Measurements from ENCODE around the gene MOCOS. TPM values are rescaled to one million over a fixed set of nuclear protein-coding genes. Genes with fewer than 3 reads are reported as not detected.

Gene MOCOS
- total and polyA plus RNA-seq, 2 of the 13 experiments (the other 11 are each of a cell fraction or from before 2014, with no cell fraction given): 7.7 to 15.4 TPM

GRCh38 chr18:36195427-36196122, 8.3 kb downstream of the MOCOS start:
- Histone ChIP-seq H3K4me3 (replicated peaks in 1 of 3; ENCODE audit: insufficient read depth in 1 of 3, low read depth in 2 of 3, low read length in 3 of 3) (no peak overlapping the region), H3K4me2 (ENCODE audit: low read depth, low read length) (no peak overlapping the region), H3K9me3 (ENCODE audit: low read length) (no peaks in the 10 kb centered on the region), H4K20me1 (ENCODE audit: insufficient read depth, low read length) (no peaks in the 10 kb centered on the region), H2AFZ (ENCODE audit: low read length) (no peak overlapping the region), H3K9ac (ENCODE audit: insufficient read depth, low read depth, low read length) (no peak overlapping the region), H3K27ac (ENCODE audit: extremely low read length, insufficient read depth, low read length) (no peak overlapping the region), H3K4me1 (ENCODE audit: insufficient read depth, low read length) (no peaks in the 10 kb centered on the region; the same call in 1 of the 2 replicates), H3K79me2 (ENCODE audit: insufficient read depth, low read length) (peaks cover 7% of the 10 kb centered on the region), H3K36me3 (replicated peaks in 1 of 2; ENCODE audit: control insufficient read depth in 1 of 2, insufficient read depth in 2 of 2, low read length in 2 of 2) (peaks cover 4 to 15% of the 10 kb centered on the region in 2 experiments; a peak in 1 of 5 replicates), H3K27me3 (ENCODE audit: control insufficient read depth in 1 of 2, insufficient read depth in 2 of 2, low read length in 2 of 2) (no peaks in the 10 kb centered on the region)
- ChIA-PET CTCF (ENCODE audit: low intra/inter-chr PET ratio, low total read pairs) (no interaction called here), POLR2A (no interaction called here)
- intact Hi-C loops (cut with micrococcal nuclease; ENCODE audit: unreplicated experiment): no loop called here
- no peak for DNase-seq (ENCODE audit: low spot score)
- 96% methylated on average over 3 of the region's 3 CpGs for WGBS (ENCODE audit: low lambda C conversion rate)
- FAIRE-seq: no peak
- ATAC-seq: no peak; the same call in 2 of the 3 replicates
- in situ Hi-C loops (cut with HindIII; ENCODE audit: extremely low pct_ligation_motif_present, low pct_unique_long_range_greater_than_20kb): no loop called here
- TF ChIP-seq SAP130 (CRISPR knock-in tag; IDR thresholded peaks at IDR 0.05; ENCODE audit: low read depth): no peak
- TF ChIP-seq RBM22 (optimal IDR thresholded peaks at IDR 0.05; ENCODE audit: low read length): peak; percentile 68
- no TSS peak for BruUV-seq (replicated peaks)

- no peak for TF ChIP-seq NFATC3 (CRISPR knock-in tag; IDR thresholded peaks at IDR 0.05)
- TF ChIP-seq ZNF768 (CRISPR knock-in tag; IDR thresholded peaks at IDR 0.05): peak; percentile 75
- TF ChIP-seq XBP1 (CRISPR knock-in tag; IDR thresholded peaks at IDR 0.05): no peak
- no TSS peak for BruUV-seq (replicated peaks)
- ChIA-PET POLR2A (interaction anchor here (0.9 to 1.5 kb wide), 2 partner anchors 8 to 67 kb away, joined by 3 to 9 read pairs; partner anchors contain the start of genes MOCOS and SLC39A6), CTCF (ENCODE audit: low intra/inter-chr PET ratio, low total read pairs) (no interaction called here)
- no peak for DNase-seq (ENCODE audit: low spot score)
- no peaks in the 10 kb centered on the region for H3K9me3 ChIP-seq (ENCODE audit: low read length)
- peaks cover 0 to 10% of the 10 kb centered on the region in 2 experiments; a peak in 1 of 5 replicates for H3K36me3 ChIP-seq (replicated peaks in 1 of 2; ENCODE audit: control insufficient read depth in 1 of 2, insufficient read depth in 2 of 2, low read length in 2 of 2)
- no peak for ATAC-seq
- no peak for FAIRE-seq
- no peaks in the 10 kb centered on the region for H4K20me1 ChIP-seq (ENCODE audit: insufficient read depth, low read length)
- H3K4me3 ChIP-seq (replicated peaks in 1 of 3; ENCODE audit: insufficient read depth in 1 of 3, low read depth in 2 of 3, low read length in 3 of 3): no peak overlapping the region
- intact Hi-C loops (cut with micrococcal nuclease; ENCODE audit: unreplicated experiment) (no loop called here), in situ Hi-C loops (cut with HindIII; ENCODE audit: extremely low pct_ligation_motif_present, low pct_unique_long_range_greater_than_20kb) (no loop called here)
- peaks cover 3% of the 10 kb centered on the region for H3K79me2 ChIP-seq (ENCODE audit: insufficient read depth, low read length)
- H3K4me1 ChIP-seq (ENCODE audit: insufficient read depth, low read length): no peaks in the 10 kb centered on the region; the same call in 1 of the 2 replicates
- no peak overlapping the region for H2AFZ ChIP-seq (ENCODE audit: low read length)
- no peak overlapping the region for H3K4me2 ChIP-seq (ENCODE audit: low read depth, low read length)
- WGBS (ENCODE audit: low lambda C conversion rate): 94% methylated on average over 6 of the region's 6 CpGs
- no peak overlapping the region for H3K9ac ChIP-seq (ENCODE audit: insufficient read depth, low read depth, low read length)
- H3K27me3 ChIP-seq (ENCODE audit: control insufficient read depth in 1 of 2, insufficient read depth in 2 of 2, low read length in 2 of 2): no peaks in the 10 kb centered on the region
- H3K27ac ChIP-seq (ENCODE audit: extremely low read length, insufficient read depth, low read length): no peak overlapping the region
These were observed 9.1 kb downstream of the MOCOS start for GRCh38 chr18:36196238-36196995.
